B cell (primary cell): ENCODE data around the gene PSMG4. TPM values are rescaled to one million over a fixed set of nuclear protein-coding genes. Genes with fewer than 3 reads are reported as not detected.

Experiments used
- ATAC-seq: fragments of 200-7000 bp; cut with Tn5 transposase; one replicate; pipeline ENCODE4 v1.10.0; 2021; ENCODE audit warnings: low read depth, mild to moderate bottlenecking, moderate number of reproducible peaks, moderate library complexity
- CTCF ChIA-PET: fragments of 350-600 bp; sonication (Branson Sonifier 250); formaldehyde crosslinking; loops from one replicate; lab custom pipeline; 2021; ENCODE audit warnings: antibody characterized with exemption, inconsistent platforms; lab: Charles Lee
- POLR2A ChIA-PET: fragments of 350-600 bp; sonication (Branson Sonifier 250); formaldehyde crosslinking; loops from one replicate; lab custom pipeline; 2021; ENCODE audit warnings: antibody characterized with exemption; lab: Charles Lee
- DNase-seq: peaks from one replicate; pipeline ENCODE4 v3.0.0; 2013
- H2AFZ ChIP-seq: 2 replicates; pipeline ENCODE4 v1.6.1; 2012; ENCODE audit warnings: mild to moderate bottlenecking, low read depth, low read length; ENCODE audit not compliant: insufficient read depth, poor library complexity, severe bottlenecking
- H3K27ac ChIP-seq, 2 donors: 1 replicate in 1 of 2; 2 replicates in 1 of 2; pipeline ENCODE4 v1.5.1; 2012 to 2013; ENCODE audit warnings: low read length in 2 of 2, mild to moderate bottlenecking in 2 of 2, moderate library complexity in 1 of 2
- H3K27me3 ChIP-seq, 4 experiments: fragments of 200-600 bp in 1 of 4; sonication (generic) in 1 of 4; replicated peaks in 1 of 4; 1 replicate in 2 of 4; 2 replicates in 2 of 4; pipeline versions ENCODE4 v1.6.1 to v1.7.0; 2013 to 2016; ENCODE audit warnings: low read length in 3 of 4, mild to moderate bottlenecking in 2 of 4, mixed read lengths in 1 of 4, moderate library complexity in 1 of 4; ENCODE audit not compliant: insufficient read depth in 4 of 4, control insufficient read depth in 3 of 4; ENCODE audit errors: control extremely low read depth in 1 of 4
- H3K36me3 ChIP-seq, 2 experiments: replicated peaks in 1 of 2; 1 replicate in 1 of 2; 2 replicates in 1 of 2; pipeline versions ENCODE4 v1.6.1 to v1.7.1; 2013; ENCODE audit warnings: low read length in 1 of 2; ENCODE audit not compliant: insufficient read depth in 2 of 2, control insufficient read depth in 1 of 2; ENCODE audit errors: control extremely low read depth in 1 of 2, extremely low read depth in 1 of 2
- H3K4me1 ChIP-seq, 2 donors: fragments of 200-600 bp in 1 of 2; sonication (generic) in 1 of 2; 1 replicate in 1 of 2; 2 replicates in 1 of 2; pipeline versions ENCODE4 v1.5.1 to v1.6.1; 2013 to 2017; ENCODE audit warnings: low read length in 2 of 2; ENCODE audit not compliant: control insufficient read depth in 2 of 2, insufficient read depth in 2 of 2
- H3K4me2 ChIP-seq: replicated peaks from 2 replicates; pipeline ENCODE3; 2012; ENCODE audit warnings: mild to moderate bottlenecking, low read depth, low read length; ENCODE audit not compliant: poor library complexity, severe bottlenecking
- H3K4me3 ChIP-seq, 5 experiments: fragments of 200-600 bp in 1 of 5; sonication (generic) in 1 of 5; 1 replicate in 3 of 5; 2 replicates in 2 of 5; pipeline versions ENCODE4 v1.5.1 to v1.7.0; 2011 to 2016; ENCODE audit warnings: low read length in 4 of 5, mild to moderate bottlenecking in 4 of 5, low read depth in 2 of 5, control low read depth in 1 of 5, moderate library complexity in 1 of 5; ENCODE audit not compliant: insufficient read depth in 1 of 5; ENCODE audit errors: control extremely low read depth in 1 of 5, extremely low read depth in 1 of 5
- H3K79me2 ChIP-seq: fragments of 200-600 bp; sonication (generic); one replicate; pipeline ENCODE4 v1.6.0; 2016; ENCODE audit warnings: low read length; ENCODE audit not compliant: control insufficient read depth, insufficient read depth
- H3K9ac ChIP-seq: fragments of 200-600 bp; sonication (generic); 2 replicates; pipeline ENCODE4 v1.6.1; 2017; ENCODE audit warnings: mild to moderate bottlenecking, low read length, moderate library complexity
- H3K9me3 ChIP-seq, 3 donors: one replicate each; pipeline versions ENCODE4 v1.6.1 to v1.7.1; 2013; ENCODE audit warnings: low read length in 2 of 3; ENCODE audit not compliant: control insufficient read depth in 2 of 3, insufficient read depth in 1 of 3; ENCODE audit errors: control extremely low read depth in 1 of 3
- H4K20me1 ChIP-seq: 2 replicates; pipeline ENCODE4 v1.6.0; 2012; ENCODE audit warnings: mild to moderate bottlenecking, low read length; ENCODE audit not compliant: insufficient read depth, control insufficient read depth, poor library complexity, severe bottlenecking
- H3K27ac Mint-ChIP-seq: one replicate; pipeline ENCODE4 v1.8.0; 2021; ENCODE audit warnings: mixed read lengths
- H3K27me3 Mint-ChIP-seq: one replicate; pipeline ENCODE4 v1.8.0; 2021; ENCODE audit warnings: mixed read lengths
- H3K4me1 Mint-ChIP-seq: one replicate; pipeline ENCODE4 v1.8.0; 2021; ENCODE audit warnings: mixed read lengths
- H3K4me3 Mint-ChIP-seq: one replicate; pipeline ENCODE4 v1.8.0; 2021; ENCODE audit warnings: mixed read lengths
- H3K9me3 Mint-ChIP-seq: one replicate; pipeline ENCODE4 v1.8.0; 2022; ENCODE audit warnings: mixed read lengths; ENCODE audit not compliant: insufficient read depth
- EZH2 ChIP-seq: IDR thresholded peaks from 2 replicates; pipeline ENCODE4 v1.6.1; 2012; ENCODE audit warnings: borderline replicate concordance, low read depth, mild to moderate bottlenecking, moderate library complexity, low read length; ENCODE audit not compliant: insufficient read depth, poor library complexity, severe bottlenecking
- WGBS: methylation state at CpG from one replicate; pipeline ENCODE4 v1.1.5; 2013; ENCODE audit warnings: missing lambda C conversion rate; ENCODE audit not compliant: insufficient coverage; 5-methylcytosine and 5-hydroxymethylcytosine counted together
- intact Hi-C: fragments of 100-400 bp; cut with micrococcal nuclease; formaldehyde crosslinking; loops from one replicate; pipeline ENCODE4 v1.10.0; 2022
- polyA plus RNA-seq: library from polyadenylated mRNA; depleted of rRNA; stranded (reverse); fragments of >200 nt; gene quantifications from 2 replicates; pipeline ENCODE4 v1.2.3, GENCODE V29; 2012
- total RNA-seq, 2 donors: library from RNA; stranded (reverse); fragments of 120-200 nt in 1 of 2; gene quantifications; 1 replicate in 1 of 2; 2 replicates in 1 of 2; pipeline versions ENCODE4 v1.2.3 to v1.2.4, GENCODE V29; 2013 to 2022
- TF ChIP-seq, protein P1 (sequence below): fragments of 200-600 bp; IDR thresholded peaks from one replicate; pipeline ENCODE4 v1.8.0; 2022; ENCODE audit warnings: antibody characterized with exemption, mild to moderate bottlenecking

The PSMG4 gene
- total and polyA plus RNA-seq, 2 donors (not counting 1 experiment from before 2014, with no cell fraction given): 31.9 to 42.4 TPM

DNA sequence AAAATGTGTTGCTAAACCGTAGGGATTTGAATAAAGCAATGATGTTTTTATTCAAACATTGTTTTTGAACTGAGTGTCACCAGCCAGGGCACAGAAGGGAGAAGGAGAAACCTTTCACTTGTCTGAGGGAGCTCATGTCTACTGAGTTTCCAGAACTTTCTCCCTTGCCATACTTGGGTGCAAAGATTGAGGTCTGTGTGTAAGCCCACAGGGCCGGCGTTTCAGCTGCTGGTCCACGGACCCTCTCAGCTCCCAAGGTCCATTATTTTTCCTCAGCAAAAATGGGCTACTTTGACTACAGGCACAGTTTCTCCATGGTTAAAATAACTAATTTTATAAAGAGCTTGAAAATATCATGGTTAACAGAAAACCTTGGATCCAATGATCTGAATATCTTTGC is 32.6 kb downstream of the PSMG4 start:
- no peak for TF ChIP-seq EZH2
- TF ChIP-seq, protein P1, sequence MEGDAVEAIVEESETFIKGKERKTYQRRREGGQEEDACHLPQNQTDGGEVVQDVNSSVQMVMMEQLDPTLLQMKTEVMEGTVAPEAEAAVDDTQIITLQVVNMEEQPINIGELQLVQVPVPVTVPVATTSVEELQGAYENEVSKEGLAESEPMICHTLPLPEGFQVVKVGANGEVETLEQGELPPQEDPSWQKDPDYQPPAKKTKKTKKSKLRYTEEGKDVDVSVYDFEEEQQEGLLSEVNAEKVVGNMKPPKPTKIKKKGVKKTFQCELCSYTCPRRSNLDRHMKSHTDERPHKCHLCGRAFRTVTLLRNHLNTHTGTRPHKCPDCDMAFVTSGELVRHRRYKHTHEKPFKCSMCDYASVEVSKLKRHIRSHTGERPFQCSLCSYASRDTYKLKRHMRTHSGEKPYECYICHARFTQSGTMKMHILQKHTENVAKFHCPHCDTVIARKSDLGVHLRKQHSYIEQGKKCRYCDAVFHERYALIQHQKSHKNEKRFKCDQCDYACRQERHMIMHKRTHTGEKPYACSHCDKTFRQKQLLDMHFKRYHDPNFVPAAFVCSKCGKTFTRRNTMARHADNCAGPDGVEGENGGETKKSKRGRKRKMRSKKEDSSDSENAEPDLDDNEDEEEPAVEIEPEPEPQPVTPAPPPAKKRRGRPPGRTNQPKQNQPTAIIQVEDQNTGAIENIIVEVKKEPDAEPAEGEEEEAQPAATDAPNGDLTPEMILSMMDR: no peak
- Histone ChIP-seq H3K27ac (no peak overlapping the region), H3K9ac (no peak overlapping the region), H4K20me1 (no peaks in the 10 kb centered on the region), H3K27me3 (peaks cover 0 to 3% (median 0%) of the 10 kb centered on the region in 4 experiments), H3K79me2 (no peaks in the 10 kb centered on the region), H2AFZ (no peak overlapping the region), H3K9me3 (no peaks in the 10 kb centered on the region), H3K4me2 (no peak overlapping the region), H3K36me3 (no peaks in the 10 kb centered on the region), H3K4me3 (no peak overlapping the region), H3K4me1 (no peaks in the 10 kb centered on the region)
- 89% methylated on average over 1 of the region's 4 CpGs for WGBS
- H3K4me1 Mint-ChIP-seq: no peaks in the 10 kb centered on the region
- no peak overlapping the region for H3K4me3 Mint-ChIP-seq
- CTCF ChIA-PET: interaction anchor here (1.3 to 3.6 kb wide), 2 partner anchors 10 to 440 kb away, joined by 3 to 18 read pairs; no protein-coding TSS in a partner anchor
- ATAC-seq (no peak), DNase-seq (no peak)
- H3K27me3 Mint-ChIP-seq: peaks cover 9% of the 10 kb centered on the region
- intact Hi-C loops: no loop called here
- H3K27ac Mint-ChIP-seq: no peak overlapping the region
- H3K9me3 Mint-ChIP-seq: no peaks in the 10 kb centered on the region
- POLR2A ChIA-PET: no interaction called here

DNA sequence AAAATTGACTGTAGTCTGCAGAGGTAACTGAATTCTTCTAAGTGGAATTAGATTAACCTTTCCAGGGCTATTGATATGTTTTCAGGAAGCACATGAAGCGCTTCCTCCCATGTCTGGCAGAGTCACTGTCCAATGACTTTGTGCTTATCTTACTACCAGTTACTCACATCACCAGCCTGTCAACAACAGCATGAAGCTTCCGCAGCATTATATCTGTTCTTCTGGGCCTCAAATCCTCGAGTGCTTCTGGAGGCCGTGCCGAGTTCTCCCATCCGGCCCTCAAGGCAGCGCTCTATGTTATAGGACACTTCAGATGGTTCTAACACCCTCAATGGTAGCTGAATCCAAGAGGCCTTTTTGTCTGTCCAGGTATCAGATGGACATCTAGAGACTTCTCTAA is 33.2 kb downstream of the PSMG4 start:
- Mint-ChIP-seq H3K9me3 (no peaks in the 10 kb centered on the region), H3K4me1 (no peaks in the 10 kb centered on the region), H3K27ac (no peak overlapping the region), H3K27me3 (peaks cover 11% of the 10 kb centered on the region), H3K4me3 (no peak overlapping the region)
- ChIA-PET POLR2A (no interaction called here), CTCF (interaction anchor here (1.3 to 3.6 kb wide), 2 partner anchors 11 to 440 kb away, joined by 3 to 18 read pairs; no protein-coding TSS in a partner anchor)
- Histone ChIP-seq H3K36me3 (no peaks in the 10 kb centered on the region), H3K4me1 (no peaks in the 10 kb centered on the region), H3K27ac (no peak overlapping the region), H2AFZ (no peak overlapping the region), H3K9ac (no peak overlapping the region), H3K4me3 (no peak overlapping the region), H3K4me2 (no peak overlapping the region), H3K27me3 (peaks cover 0 to 7% (median 0%) of the 10 kb centered on the region in 4 experiments), H3K9me3 (no peaks in the 10 kb centered on the region), H3K79me2 (no peaks in the 10 kb centered on the region), H4K20me1 (no peaks in the 10 kb centered on the region)
- DNase-seq (no peak), ATAC-seq (no peak)
- no peak for TF ChIP-seq EZH2
- TF ChIP-seq, protein P1: no peak
- intact Hi-C loops: no loop called here
- 94% methylated on average over 7 of the region's 7 CpGs for WGBS
